Activated T-helper 1 cell treated with anti-CD3 and anti-CD28 coated beads, Interleukin-12 subunit alpha, Interleukin-12 subunit beta, Interleukin-2, Interleukin-4 antibody, amounts not matched to agents 30 ng/mL and 10 ng/mL and 1 ng/mL, durations not matched to agents 14 hours and 24 hours and 36 hours (primary cell): ENCODE results near the gene VMP1. TPM values are rescaled to one million over a fixed set of nuclear protein-coding genes. Genes with fewer than 3 reads are reported as not detected.
"Not testable (repeated sequence)": the region's sequence is repeated elsewhere in the genome, so short reads cannot be mapped to it uniquely, and the experiment has no call there.

Source experiments
- DNase-seq: peaks from one replicate; pipeline ENCODE4 v3.0.0; 2021; ENCODE audit warnings: low spot score
- H3K27ac Mint-ChIP-seq: one replicate; pipeline ENCODE4 v1.8.0; 2021; ENCODE audit warnings: mild to moderate bottlenecking, mixed read lengths
- H3K27me3 Mint-ChIP-seq: one replicate; pipeline ENCODE4 v1.8.0; 2022; ENCODE audit warnings: mild to moderate bottlenecking, moderate library complexity, mixed read lengths; ENCODE audit not compliant: insufficient read depth
- H3K36me3 Mint-ChIP-seq: one replicate; pipeline ENCODE4 v1.8.0; 2021; ENCODE audit warnings: low read depth, mixed read lengths
- H3K4me1 Mint-ChIP-seq: one replicate; pipeline ENCODE4 v1.8.0; 2021; ENCODE audit warnings: low read depth, mixed read lengths
- H3K4me3 Mint-ChIP-seq: one replicate; pipeline ENCODE4 v1.8.0; 2021; ENCODE audit warnings: mild to moderate bottlenecking, moderate library complexity, mixed read lengths
- H3K9me3 Mint-ChIP-seq: one replicate; pipeline ENCODE4 v1.8.0; 2021; ENCODE audit warnings: mixed read lengths
- intact Hi-C: fragments of 100-400 bp; cut with micrococcal nuclease; formaldehyde crosslinking; loops from one replicate; pipeline ENCODE4 v1.15.1; 2024
- total RNA-seq: library from RNA; stranded (reverse); gene quantifications from 2 replicates; pipeline ENCODE4 v1.2.3, GENCODE V29; 2022

The VMP1 gene
- total RNA-seq, 1 donor from 2014 or later, result 357 TPM

DNA sequence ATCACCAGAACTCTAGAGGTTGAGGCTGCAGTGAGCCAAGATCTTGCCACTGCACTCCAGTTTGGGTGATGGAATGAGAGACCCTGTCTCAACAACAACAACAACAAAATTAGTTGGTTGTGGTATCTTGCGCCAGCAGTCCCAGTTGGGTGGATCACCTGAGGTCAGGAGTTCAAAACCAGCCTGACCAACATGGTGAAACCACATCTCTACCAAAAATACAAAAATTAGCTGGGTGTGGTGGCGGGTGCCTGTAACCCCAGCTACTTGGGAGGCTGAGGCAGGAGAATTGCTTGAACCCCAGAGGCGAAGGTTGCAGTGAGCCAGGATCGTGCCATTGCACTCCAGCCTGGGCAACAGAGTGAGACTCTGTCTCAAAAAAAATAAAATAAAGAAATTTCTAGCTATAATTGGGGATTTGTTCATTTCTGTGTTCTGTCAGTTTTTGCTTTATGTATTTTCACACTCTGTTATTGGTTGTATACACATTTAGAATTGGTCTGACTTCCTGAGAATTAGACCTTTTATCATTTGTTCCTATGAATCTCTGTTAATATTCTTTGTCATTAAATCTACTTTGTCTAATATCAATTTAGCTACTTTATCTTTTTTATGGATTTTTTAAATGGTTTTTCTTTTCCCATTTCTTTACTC is 51.7 kb downstream of the VMP1 start:
- peaks cover 11% of the 10 kb centered on the region for H3K9me3 Mint-ChIP-seq
- intact Hi-C loops, H3K4me3 Mint-ChIP-seq, H3K27me3 Mint-ChIP-seq, DNase-seq: not testable (repeated sequence)
- peaks cover 80% of the 10 kb centered on the region for H3K4me1 Mint-ChIP-seq
- peaks cover 28% of the 10 kb centered on the region for H3K36me3 Mint-ChIP-seq
- H3K27ac Mint-ChIP-seq, result peak overlapping the region; percentile 63

DNA sequence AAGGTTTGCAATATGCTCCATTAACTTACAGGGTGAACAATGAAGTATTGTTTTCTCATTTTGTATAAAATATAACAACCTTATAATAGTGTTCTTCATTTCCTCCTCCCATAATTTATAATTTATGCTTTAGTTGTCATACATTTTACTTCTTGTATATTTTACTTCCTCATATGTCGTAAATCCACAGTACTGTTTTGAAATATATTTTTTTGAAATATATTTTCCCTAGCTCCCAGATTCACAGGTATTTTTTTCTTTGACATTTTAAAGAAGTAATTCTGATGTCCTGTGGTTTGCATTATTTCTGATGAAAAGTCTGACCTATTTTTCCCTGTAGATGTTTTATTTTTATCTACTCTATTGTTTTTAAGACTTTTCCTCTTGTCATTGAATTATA is 52.7 kb downstream of the VMP1 start:
- H3K36me3 Mint-ChIP-seq, result peaks cover 32% of the 10 kb centered on the region
- H3K27me3 Mint-ChIP-seq, result no peaks in the 10 kb centered on the region
- H3K9me3 Mint-ChIP-seq, result peaks cover 11% of the 10 kb centered on the region
- H3K4me1 Mint-ChIP-seq, result peaks cover 80% of the 10 kb centered on the region
- no peak overlapping the region for H3K4me3 Mint-ChIP-seq
- peak overlapping the region; percentile 58 for H3K27ac Mint-ChIP-seq
- intact Hi-C loops, result no loop called here
- no peak for DNase-seq

- DNase-seq, result no peak
- peaks cover 40% of the 10 kb centered on the region for H3K36me3 Mint-ChIP-seq
- H3K27ac Mint-ChIP-seq, result peak overlapping the region; percentile 95
- peak overlapping the region; percentile 41 for H3K4me3 Mint-ChIP-seq
- peaks cover 71% of the 10 kb centered on the region for H3K4me1 Mint-ChIP-seq
- intact Hi-C loops, result loop anchor here (1.0 kb wide), 6 partner anchors 7 to 85 kb away; no protein-coding TSS in a partner anchor
- no peaks in the 10 kb centered on the region for H3K27me3 Mint-ChIP-seq
- peaks cover 11% of the 10 kb centered on the region for H3K9me3 Mint-ChIP-seq
These were observed 54.1 kb downstream of the VMP1 start for GRCh38 chr17:59761385-59762048.

- Mint-ChIP-seq H3K27me3 (no peaks in the 10 kb centered on the region), H3K4me1 (peaks cover 64% of the 10 kb centered on the region), H3K9me3 (peaks cover 11% of the 10 kb centered on the region), H3K36me3 (peaks cover 40% of the 10 kb centered on the region), H3K4me3 (peak overlapping the region; percentile 64), H3K27ac (peak overlapping the region; percentile 96)
- DNase-seq, result no peak
- intact Hi-C loops, result loop anchor here (1.0 kb wide), 6 partner anchors 8 to 84 kb away; no protein-coding TSS in a partner anchor
These were observed 54.8 kb downstream of the VMP1 start for GRCh38 chr17:59762049-59762823.

- no peak for DNase-seq
- peak overlapping the region; percentile 64 for H3K4me3 Mint-ChIP-seq
- H3K9me3 Mint-ChIP-seq, result peaks cover 11% of the 10 kb centered on the region
- H3K4me1 Mint-ChIP-seq, result peaks cover 57% of the 10 kb centered on the region
- peaks cover 37% of the 10 kb centered on the region for H3K36me3 Mint-ChIP-seq
- intact Hi-C loops, result loop anchor here (1.0 kb wide), 6 partner anchors 9 to 83 kb away; no protein-coding TSS in a partner anchor
- no peaks in the 10 kb centered on the region for H3K27me3 Mint-ChIP-seq
- peak overlapping the region; percentile 96 for H3K27ac Mint-ChIP-seq
These were observed 55.4 kb downstream of the VMP1 start for GRCh38 chr17:59762824-59763374.

DNA sequence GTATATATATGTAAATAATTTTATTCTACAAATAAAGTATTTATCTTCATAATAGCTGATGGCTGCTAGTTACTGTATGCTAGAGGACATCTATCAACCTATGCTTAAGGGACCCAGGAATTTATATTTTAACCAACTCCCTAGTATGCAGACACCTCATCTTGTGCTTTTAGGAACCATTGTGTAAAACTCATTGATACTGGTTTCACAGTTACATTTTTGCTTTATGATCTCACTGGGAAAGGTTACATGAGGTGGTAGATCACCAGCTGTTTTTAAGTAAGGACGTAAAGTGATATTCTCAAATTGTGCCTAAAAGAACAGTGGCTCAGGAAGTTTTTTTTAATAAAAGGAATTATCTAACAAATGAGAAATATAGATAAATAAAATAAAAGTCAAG is 56.4 kb downstream of the VMP1 start:
- H3K4me1 Mint-ChIP-seq, result peaks cover 52% of the 10 kb centered on the region
- DNase-seq, result no peak
- intact Hi-C loops, result no loop called here
- peak overlapping the region; percentile 13 for H3K4me3 Mint-ChIP-seq
- peaks cover 39% of the 10 kb centered on the region for H3K36me3 Mint-ChIP-seq
- no peaks in the 10 kb centered on the region for H3K27me3 Mint-ChIP-seq
- H3K27ac Mint-ChIP-seq, result peak overlapping the region; percentile 73
- peaks cover 11% of the 10 kb centered on the region for H3K9me3 Mint-ChIP-seq

DNA sequence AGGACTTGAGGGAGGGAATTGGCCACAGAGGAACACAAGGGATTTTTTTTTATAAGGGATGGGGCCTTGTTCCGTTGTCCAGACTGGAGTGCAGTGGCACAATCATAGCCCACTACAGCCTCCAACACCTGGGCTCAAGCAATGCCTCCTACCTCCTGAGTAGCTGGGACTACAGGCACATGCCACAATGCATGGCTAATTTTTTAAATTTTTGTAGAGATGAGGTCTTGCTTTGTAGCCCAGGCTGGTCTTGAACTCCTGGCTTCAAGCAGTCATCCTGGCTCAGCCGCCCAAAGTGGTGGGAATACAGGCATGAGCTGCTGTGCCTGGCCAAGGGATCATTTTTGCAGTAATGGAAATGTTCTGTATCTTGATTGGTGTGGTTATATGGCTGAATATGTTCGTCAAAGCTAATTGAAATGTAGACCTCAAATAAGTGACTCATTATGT is 56.9 kb downstream of the VMP1 start:
- DNase-seq, result no peak
- H3K27me3 Mint-ChIP-seq, result no peaks in the 10 kb centered on the region

GRCh38 chr17:59765038-59765437 is 57.6 kb downstream of the VMP1 start:
- Mint-ChIP-seq H3K27ac (peak overlapping the region; percentile 81), H3K4me1 (peaks cover 48% of the 10 kb centered on the region), H3K4me3 (no peak overlapping the region), H3K27me3 (no peaks in the 10 kb centered on the region), H3K36me3 (peaks cover 34% of the 10 kb centered on the region), H3K9me3 (peaks cover 3% of the 10 kb centered on the region)
- DNase-seq, result no peak
- intact Hi-C loops, result no loop called here

More for the DNA sequence above, 56.9 kb downstream of the VMP1 start:
- Mint-ChIP-seq H3K36me3 (peaks cover 37% of the 10 kb centered on the region), H3K27ac (peak overlapping the region; percentile 73), H3K4me3 (peak overlapping the region; percentile 31), H3K9me3 (peaks cover 10% of the 10 kb centered on the region), H3K4me1 (peaks cover 52% of the 10 kb centered on the region)
- intact Hi-C loops, result no loop called here

DNA sequence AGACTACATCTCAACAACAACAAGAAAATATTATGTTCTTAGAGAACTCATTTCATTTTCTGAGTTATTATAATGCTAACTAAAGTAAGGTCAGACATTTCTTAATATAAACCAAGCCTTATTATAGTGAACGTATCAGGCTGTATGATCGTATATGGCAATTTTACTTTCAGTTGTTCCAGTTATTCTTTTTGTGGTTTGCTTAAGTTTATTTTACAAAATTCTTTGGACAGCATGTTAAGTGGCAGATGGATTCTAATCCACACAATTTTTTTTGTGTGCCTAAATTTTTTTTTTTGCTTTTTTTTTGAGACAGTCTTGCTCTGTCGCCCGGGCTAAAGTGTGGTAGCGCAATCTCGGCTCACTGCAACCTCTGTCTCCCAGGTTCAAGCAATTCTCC is 59.0 kb downstream of the VMP1 start:
- peaks cover 43% of the 10 kb centered on the region for H3K4me1 Mint-ChIP-seq
- H3K4me3 Mint-ChIP-seq, result no peak overlapping the region
- DNase-seq, result no peak
- no peaks in the 10 kb centered on the region for H3K27me3 Mint-ChIP-seq
- intact Hi-C loops, result no loop called here
- no peaks in the 10 kb centered on the region for H3K9me3 Mint-ChIP-seq
- H3K36me3 Mint-ChIP-seq, result peaks cover 29% of the 10 kb centered on the region
- H3K27ac Mint-ChIP-seq, result no peak overlapping the region

GRCh38 chr17:59767176-59767575 is 59.7 kb downstream of the VMP1 start:
- peaks cover 27% of the 10 kb centered on the region for H3K36me3 Mint-ChIP-seq
- intact Hi-C loops, result no loop called here
- H3K27me3 Mint-ChIP-seq, result no peaks in the 10 kb centered on the region
- no peak overlapping the region for H3K4me3 Mint-ChIP-seq
- no peak for DNase-seq
- peaks cover 36% of the 10 kb centered on the region for H3K4me1 Mint-ChIP-seq
- no peak overlapping the region for H3K27ac Mint-ChIP-seq
- H3K9me3 Mint-ChIP-seq, result no peaks in the 10 kb centered on the region

GRCh38 chr17:59769887-59770286 is 62.4 kb downstream of the VMP1 start:
- Mint-ChIP-seq H3K36me3 (peaks cover 34% of the 10 kb centered on the region), H3K27me3 (no peaks in the 10 kb centered on the region), H3K27ac (no peak overlapping the region), H3K4me3 (no peak overlapping the region), H3K9me3 (no peaks in the 10 kb centered on the region), H3K4me1 (peaks cover 21% of the 10 kb centered on the region)
- DNase-seq, result no peak
- intact Hi-C loops, result loop anchor here (1.0 kb wide), 1 partner anchor 9 kb away; no protein-coding TSS in a partner anchor

GRCh38 chr17:59771093-59771492 is 63.6 kb downstream of the VMP1 start:
- H3K36me3 Mint-ChIP-seq, result peaks cover 32% of the 10 kb centered on the region
- DNase-seq, result no peak
- H3K4me1 Mint-ChIP-seq, result peaks cover 14% of the 10 kb centered on the region
- no peak overlapping the region for H3K4me3 Mint-ChIP-seq
- intact Hi-C loops, result no loop called here
- H3K27ac Mint-ChIP-seq, result no peak overlapping the region
- H3K9me3 Mint-ChIP-seq, result no peaks in the 10 kb centered on the region
- H3K27me3 Mint-ChIP-seq, result no peaks in the 10 kb centered on the region
